Mucosa of stomach (tissue), 1 donor: Measurements from ENCODE around the gene ADAMTS17.

ENCODE experiments used
- H3K27me3 ChIP-seq: one replicate; pipeline ENCODE4 v1.7.0; 2013; ENCODE audit warnings: mild to moderate bottlenecking, low read length; ENCODE audit not compliant: control insufficient read depth, insufficient read depth
- H3K36me3 ChIP-seq: one replicate; pipeline ENCODE4 v1.7.0; 2013; ENCODE audit warnings: low read length; ENCODE audit not compliant: control insufficient read depth, insufficient read depth
- H3K4me1 ChIP-seq: one replicate; pipeline ENCODE4 v1.7.0; 2013; ENCODE audit warnings: mild to moderate bottlenecking, low read length; ENCODE audit not compliant: control insufficient read depth, insufficient read depth
- H3K4me3 ChIP-seq: one replicate; pipeline ENCODE4 v1.7.0; 2013; ENCODE audit warnings: low read length
- H3K9ac ChIP-seq: one replicate; pipeline ENCODE4 v1.7.0; 2013; ENCODE audit warnings: mild to moderate bottlenecking, low read length, moderate library complexity
- H3K9me3 ChIP-seq: one replicate; pipeline ENCODE4 v1.7.0; 2013; ENCODE audit warnings: mild to moderate bottlenecking, low read length, moderate library complexity; ENCODE audit not compliant: control insufficient read depth
- donor health status: Pancreatic carcinoma.

ADAMTS17 gene

GRCh38 chr15:100061944-100062343, 279.8 kb downstream of the ADAMTS17 start:
- no peak overlapping the region for H3K9ac ChIP-seq
- no peak overlapping the region for H3K4me3 ChIP-seq
- no peaks in the 10 kb centered on the region for H3K9me3 ChIP-seq

GRCh38 chr15:100060276-100060926, 281.4 kb downstream of the ADAMTS17 start:
- H3K36me3 ChIP-seq = no peaks in the 10 kb centered on the region

More at GRCh38 chr15:100061944-100062343, 279.8 kb downstream of the ADAMTS17 start:
- no peaks in the 10 kb centered on the region for H3K36me3 ChIP-seq
- H3K4me1 ChIP-seq = peaks cover 4% of the 10 kb centered on the region
- H3K27me3 ChIP-seq = no peaks in the 10 kb centered on the region

GRCh38 chr15:100059521-100059920, 282.3 kb downstream of the ADAMTS17 start:
- no peaks in the 10 kb centered on the region for H3K9me3 ChIP-seq

More at GRCh38 chr15:100060276-100060926, 281.4 kb downstream of the ADAMTS17 start:
- Histone ChIP-seq H3K9ac (no peak overlapping the region), H3K4me3 (no peak overlapping the region), H3K9me3 (no peaks in the 10 kb centered on the region), H3K27me3 (no peaks in the 10 kb centered on the region), H3K4me1 (peaks cover 4% of the 10 kb centered on the region)

GRCh38 chr15:100059094-100059493, 282.7 kb downstream of the ADAMTS17 start:
- Histone ChIP-seq H3K4me3 (no peak overlapping the region), H3K4me1 (peaks cover 4% of the 10 kb centered on the region), H3K27me3 (no peaks in the 10 kb centered on the region), H3K9me3 (no peaks in the 10 kb centered on the region), H3K9ac (no peak overlapping the region), H3K36me3 (no peaks in the 10 kb centered on the region)

More at GRCh38 chr15:100059521-100059920, 282.3 kb downstream of the ADAMTS17 start:
- Histone ChIP-seq H3K36me3 (no peaks in the 10 kb centered on the region), H3K4me3 (no peak overlapping the region), H3K9ac (no peak overlapping the region), H3K4me1 (peaks cover 4% of the 10 kb centered on the region), H3K27me3 (no peaks in the 10 kb centered on the region)

- H3K36me3 ChIP-seq = no peaks in the 10 kb centered on the region
- no peak overlapping the region for H3K9ac ChIP-seq
- H3K4me1 ChIP-seq = peaks cover 4% of the 10 kb centered on the region
- no peaks in the 10 kb centered on the region for H3K9me3 ChIP-seq
- no peaks in the 10 kb centered on the region for H3K27me3 ChIP-seq
- no peak overlapping the region for H3K4me3 ChIP-seq
Observed at GRCh38 chr15:100058458-100058857, 283.3 kb downstream of the ADAMTS17 start.

- Histone ChIP-seq H3K9ac (no peak overlapping the region), H3K4me1 (peaks cover 4% of the 10 kb centered on the region)
Observed at GRCh38 chr15:100057281-100057680, 284.5 kb downstream of the ADAMTS17 start.

GRCh38 chr15:100056411-100057072, 285.2 kb downstream of the ADAMTS17 start:
- Histone ChIP-seq H3K9ac (no peak overlapping the region), H3K4me3 (no peak overlapping the region)

More at GRCh38 chr15:100057281-100057680, 284.5 kb downstream of the ADAMTS17 start:
- Histone ChIP-seq H3K4me3 (no peak overlapping the region), H3K36me3 (no peaks in the 10 kb centered on the region), H3K9me3 (no peaks in the 10 kb centered on the region), H3K27me3 (no peaks in the 10 kb centered on the region)

GRCh38 chr15:100055821-100056220, 286.0 kb downstream of the ADAMTS17 start:
- Histone ChIP-seq H3K4me3 (no peak overlapping the region), H3K4me1 (peaks cover 4% of the 10 kb centered on the region), H3K9ac (no peak overlapping the region), H3K9me3 (no peaks in the 10 kb centered on the region), H3K36me3 (no peaks in the 10 kb centered on the region), H3K27me3 (no peaks in the 10 kb centered on the region)

More at GRCh38 chr15:100056411-100057072, 285.2 kb downstream of the ADAMTS17 start:
- H3K9me3 ChIP-seq = no peaks in the 10 kb centered on the region
- H3K36me3 ChIP-seq = no peaks in the 10 kb centered on the region
- no peaks in the 10 kb centered on the region for H3K27me3 ChIP-seq
- H3K4me1 ChIP-seq = peaks cover 4% of the 10 kb centered on the region

GRCh38 chr15:100054539-100054938, 287.2 kb downstream of the ADAMTS17 start:
- Histone ChIP-seq H3K4me1 (no peaks in the 10 kb centered on the region), H3K36me3 (no peaks in the 10 kb centered on the region), H3K4me3 (no peak overlapping the region), H3K27me3 (no peaks in the 10 kb centered on the region), H3K9me3 (no peaks in the 10 kb centered on the region), H3K9ac (no peak overlapping the region)

GRCh38 chr15:100053474-100054121, 288.2 kb downstream of the ADAMTS17 start:
- Histone ChIP-seq H3K9me3 (no peaks in the 10 kb centered on the region), H3K4me1 (no peaks in the 10 kb centered on the region), H3K9ac (no peak overlapping the region), H3K4me3 (no peak overlapping the region), H3K27me3 (no peaks in the 10 kb centered on the region), H3K36me3 (no peaks in the 10 kb centered on the region)

- H3K9me3 ChIP-seq = no peaks in the 10 kb centered on the region
Observed at GRCh38 chr15:100052716-100053473, 288.9 kb downstream of the ADAMTS17 start.

More at GRCh38 chr15:100052716-100053473, 288.9 kb downstream of the ADAMTS17 start:
- H3K9ac ChIP-seq = no peak overlapping the region
- H3K27me3 ChIP-seq = no peaks in the 10 kb centered on the region
- no peaks in the 10 kb centered on the region for H3K36me3 ChIP-seq
- no peaks in the 10 kb centered on the region for H3K4me1 ChIP-seq
- no peak overlapping the region for H3K4me3 ChIP-seq
